GM12801 (cell line): Measurements from ENCODE around the gene SYNDIG1.

Source experiments
- TF ChIP-seq, protein P1 (sequence below): IDR thresholded peaks from one replicate; pipeline ENCODE4 v1.5.1; 2011; ENCODE audit warnings: control low read depth; ENCODE audit not compliant: insufficient read length; ENCODE audit errors: extremely low read depth

Gene SYNDIG1

GRCh38 chr20:24604966-24605665 is 135.7 kb downstream of the SYNDIG1 start:
- TF ChIP-seq, protein P1, sequence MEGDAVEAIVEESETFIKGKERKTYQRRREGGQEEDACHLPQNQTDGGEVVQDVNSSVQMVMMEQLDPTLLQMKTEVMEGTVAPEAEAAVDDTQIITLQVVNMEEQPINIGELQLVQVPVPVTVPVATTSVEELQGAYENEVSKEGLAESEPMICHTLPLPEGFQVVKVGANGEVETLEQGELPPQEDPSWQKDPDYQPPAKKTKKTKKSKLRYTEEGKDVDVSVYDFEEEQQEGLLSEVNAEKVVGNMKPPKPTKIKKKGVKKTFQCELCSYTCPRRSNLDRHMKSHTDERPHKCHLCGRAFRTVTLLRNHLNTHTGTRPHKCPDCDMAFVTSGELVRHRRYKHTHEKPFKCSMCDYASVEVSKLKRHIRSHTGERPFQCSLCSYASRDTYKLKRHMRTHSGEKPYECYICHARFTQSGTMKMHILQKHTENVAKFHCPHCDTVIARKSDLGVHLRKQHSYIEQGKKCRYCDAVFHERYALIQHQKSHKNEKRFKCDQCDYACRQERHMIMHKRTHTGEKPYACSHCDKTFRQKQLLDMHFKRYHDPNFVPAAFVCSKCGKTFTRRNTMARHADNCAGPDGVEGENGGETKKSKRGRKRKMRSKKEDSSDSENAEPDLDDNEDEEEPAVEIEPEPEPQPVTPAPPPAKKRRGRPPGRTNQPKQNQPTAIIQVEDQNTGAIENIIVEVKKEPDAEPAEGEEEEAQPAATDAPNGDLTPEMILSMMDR, result no peak

GRCh38 chr20:24605937-24606455 is 136.6 kb downstream of the SYNDIG1 start:
- TF ChIP-seq, protein P1, result no peak

DNA sequence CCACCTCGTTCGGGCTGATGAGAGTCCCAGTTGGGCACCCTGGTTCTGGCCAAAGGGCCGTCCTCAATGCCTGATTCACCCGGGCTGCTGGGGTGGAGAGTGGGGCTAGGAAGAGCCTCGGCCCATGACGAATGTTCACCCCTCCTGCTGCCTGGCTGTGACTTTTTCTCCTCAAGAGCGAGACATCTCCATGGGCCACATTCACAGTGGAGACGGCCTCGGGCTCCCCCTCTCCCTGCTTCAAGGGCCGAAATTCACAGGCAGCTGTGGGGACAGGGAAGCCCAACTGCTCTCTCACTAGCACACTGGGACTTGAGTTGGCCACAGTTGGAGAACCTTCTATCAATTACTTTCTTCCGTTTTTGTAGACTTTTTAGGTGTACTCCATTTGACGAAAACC is 138.0 kb downstream of the SYNDIG1 start:
- TF ChIP-seq, protein P1, result no peak

GRCh38 chr20:24608926-24609667 is 139.7 kb downstream of the SYNDIG1 start:
- TF ChIP-seq, protein P1, result no peak

DNA sequence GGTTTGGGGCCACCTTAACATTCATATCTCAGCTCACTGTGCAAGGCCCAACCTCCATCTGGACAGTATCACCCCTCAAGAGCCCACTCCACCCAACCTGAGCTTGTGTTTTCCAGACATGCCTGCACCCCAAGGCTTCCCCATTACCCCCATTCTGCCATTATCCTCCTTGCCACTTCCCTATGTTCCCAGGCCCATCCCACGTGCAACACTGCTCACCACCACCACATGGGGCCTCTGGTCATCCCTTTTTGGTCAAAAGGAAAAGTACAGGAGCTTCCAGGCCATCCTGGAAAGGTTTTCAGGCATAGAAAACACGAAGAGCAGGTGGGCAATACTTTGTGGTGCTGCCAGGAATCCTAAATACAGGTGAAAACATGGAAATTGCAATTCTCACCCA is 140.3 kb downstream of the SYNDIG1 start:
- TF ChIP-seq, protein P1, result no peak

DNA sequence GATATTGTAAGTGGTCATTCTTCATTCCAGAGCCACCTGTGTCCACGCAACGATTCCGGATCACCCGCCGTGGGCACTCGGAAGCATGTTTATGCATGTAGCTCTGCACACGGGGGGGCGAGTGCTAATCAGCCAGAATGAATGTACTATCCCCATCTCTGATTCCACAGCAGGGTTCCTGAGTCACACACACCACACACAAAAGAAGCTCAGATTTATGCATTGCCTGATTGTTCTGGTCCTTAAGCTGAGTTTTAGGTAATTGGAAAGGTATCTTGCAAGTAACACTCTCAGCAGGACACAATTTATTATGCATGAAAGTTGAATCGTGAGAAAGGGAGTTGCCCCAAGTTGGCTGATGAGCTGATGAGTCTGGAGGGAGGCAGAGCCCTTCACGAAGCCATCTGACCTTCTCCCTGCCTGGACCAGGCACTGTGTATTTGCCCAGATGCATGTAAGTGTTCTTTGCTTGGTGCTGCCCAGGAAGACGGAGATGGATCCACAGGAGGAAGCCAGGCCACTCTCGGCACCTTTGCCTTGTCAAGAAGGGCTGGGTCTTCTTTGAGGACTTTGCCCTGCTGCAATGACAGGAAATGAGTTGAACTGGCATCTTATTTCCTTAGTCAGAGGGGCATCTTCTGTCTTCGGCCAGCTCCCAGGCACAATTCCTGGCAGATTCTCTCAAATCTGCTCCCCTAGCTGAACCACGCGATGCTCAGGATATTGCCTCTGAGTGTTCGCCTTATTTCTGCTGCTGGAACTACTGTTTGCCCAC is 141.1 kb downstream of the SYNDIG1 start:
- TF ChIP-seq, protein P1, result no peak
